Measurements from ENCODE around the gene DNAJC1.

Gene DNAJC1

DNA sequence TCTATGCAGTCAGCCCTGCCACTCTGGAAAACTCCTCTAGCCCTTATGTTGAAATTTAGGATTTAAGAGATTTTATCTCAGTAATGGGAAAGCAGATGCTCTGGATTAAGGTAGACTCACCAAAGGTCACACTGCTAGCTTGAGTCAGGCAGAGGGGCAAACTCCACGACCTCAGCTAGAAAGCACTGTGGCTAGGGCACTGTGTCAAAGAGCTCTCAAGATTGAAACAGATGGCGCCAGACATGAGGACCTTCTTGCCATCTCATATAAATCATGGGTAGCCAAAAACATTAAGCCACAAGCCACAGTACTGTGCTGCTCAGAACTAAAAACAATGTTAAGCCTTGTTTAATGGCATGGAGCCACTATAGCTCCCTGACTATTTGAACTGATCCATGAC lies 188.7 kb downstream of the DNAJC1 start:
- in situ Hi-C loops (cut with HindIII; ENCODE audit: low sequenced_read_pairs), result no loop called here
- DNase-seq (ENCODE audit: low read depth, low spot score), result no peak
- TF ChIP-seq, protein P1, sequence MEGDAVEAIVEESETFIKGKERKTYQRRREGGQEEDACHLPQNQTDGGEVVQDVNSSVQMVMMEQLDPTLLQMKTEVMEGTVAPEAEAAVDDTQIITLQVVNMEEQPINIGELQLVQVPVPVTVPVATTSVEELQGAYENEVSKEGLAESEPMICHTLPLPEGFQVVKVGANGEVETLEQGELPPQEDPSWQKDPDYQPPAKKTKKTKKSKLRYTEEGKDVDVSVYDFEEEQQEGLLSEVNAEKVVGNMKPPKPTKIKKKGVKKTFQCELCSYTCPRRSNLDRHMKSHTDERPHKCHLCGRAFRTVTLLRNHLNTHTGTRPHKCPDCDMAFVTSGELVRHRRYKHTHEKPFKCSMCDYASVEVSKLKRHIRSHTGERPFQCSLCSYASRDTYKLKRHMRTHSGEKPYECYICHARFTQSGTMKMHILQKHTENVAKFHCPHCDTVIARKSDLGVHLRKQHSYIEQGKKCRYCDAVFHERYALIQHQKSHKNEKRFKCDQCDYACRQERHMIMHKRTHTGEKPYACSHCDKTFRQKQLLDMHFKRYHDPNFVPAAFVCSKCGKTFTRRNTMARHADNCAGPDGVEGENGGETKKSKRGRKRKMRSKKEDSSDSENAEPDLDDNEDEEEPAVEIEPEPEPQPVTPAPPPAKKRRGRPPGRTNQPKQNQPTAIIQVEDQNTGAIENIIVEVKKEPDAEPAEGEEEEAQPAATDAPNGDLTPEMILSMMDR (IDR thresholded peaks at IDR 0.05; ENCODE audit: low read depth, low read length), result no peak
- H3K4me3 ChIP-seq (ENCODE audit: low read depth, low read length), result no peak overlapping the region

DNA sequence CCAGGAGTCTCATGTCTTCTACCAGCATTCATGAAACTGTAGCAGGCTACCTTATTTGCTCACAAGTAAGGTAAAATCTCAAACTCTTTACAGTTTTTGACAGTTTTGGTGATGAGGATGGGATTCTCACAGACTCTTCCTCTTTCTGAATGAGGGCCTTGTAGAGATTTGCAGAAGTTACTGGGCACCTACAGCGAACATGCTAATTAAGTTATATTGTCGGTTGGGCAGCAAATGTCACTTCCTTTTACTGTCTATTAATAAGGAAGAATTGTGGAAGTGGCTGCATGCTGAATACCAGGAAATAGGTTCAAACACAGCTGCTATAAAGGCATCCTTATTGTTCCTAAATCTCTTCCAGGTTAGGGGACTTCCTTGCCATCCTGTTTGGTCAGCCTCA lies 189.6 kb downstream of the DNAJC1 start:
- H3K4me3 ChIP-seq (ENCODE audit: low read depth, low read length), result no peak overlapping the region
- in situ Hi-C loops (cut with HindIII; ENCODE audit: low sequenced_read_pairs), result no loop called here
- TF ChIP-seq, protein P1 (IDR thresholded peaks at IDR 0.05; ENCODE audit: low read depth, low read length), result no peak
- no peak for DNase-seq (ENCODE audit: low read depth, low spot score)

DNA sequence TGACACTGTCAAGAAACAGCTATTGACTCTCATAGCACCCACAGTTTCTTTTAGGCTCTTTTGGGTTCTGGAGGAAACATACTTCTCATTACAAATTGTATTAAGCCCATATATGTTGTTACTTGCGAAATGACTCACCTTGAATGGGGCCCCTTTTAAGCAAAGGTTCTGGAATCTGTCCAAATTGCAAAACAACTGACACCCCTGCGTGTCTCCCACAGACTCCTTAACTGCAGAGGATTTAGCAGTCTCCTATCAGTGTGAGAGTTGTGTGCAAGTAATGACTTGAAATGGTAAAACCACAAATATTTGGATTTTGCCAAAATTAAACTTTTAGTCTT lies 192.3 kb downstream of the DNAJC1 start:
- in situ Hi-C loops (cut with HindIII; ENCODE audit: low sequenced_read_pairs), result no loop called here
- no peak for DNase-seq (ENCODE audit: low read depth, low spot score)
- no peak overlapping the region for H3K4me3 ChIP-seq (ENCODE audit: low read depth, low read length)
- TF ChIP-seq, protein P1 (IDR thresholded peaks at IDR 0.05; ENCODE audit: low read depth, low read length), result no peak

DNA sequence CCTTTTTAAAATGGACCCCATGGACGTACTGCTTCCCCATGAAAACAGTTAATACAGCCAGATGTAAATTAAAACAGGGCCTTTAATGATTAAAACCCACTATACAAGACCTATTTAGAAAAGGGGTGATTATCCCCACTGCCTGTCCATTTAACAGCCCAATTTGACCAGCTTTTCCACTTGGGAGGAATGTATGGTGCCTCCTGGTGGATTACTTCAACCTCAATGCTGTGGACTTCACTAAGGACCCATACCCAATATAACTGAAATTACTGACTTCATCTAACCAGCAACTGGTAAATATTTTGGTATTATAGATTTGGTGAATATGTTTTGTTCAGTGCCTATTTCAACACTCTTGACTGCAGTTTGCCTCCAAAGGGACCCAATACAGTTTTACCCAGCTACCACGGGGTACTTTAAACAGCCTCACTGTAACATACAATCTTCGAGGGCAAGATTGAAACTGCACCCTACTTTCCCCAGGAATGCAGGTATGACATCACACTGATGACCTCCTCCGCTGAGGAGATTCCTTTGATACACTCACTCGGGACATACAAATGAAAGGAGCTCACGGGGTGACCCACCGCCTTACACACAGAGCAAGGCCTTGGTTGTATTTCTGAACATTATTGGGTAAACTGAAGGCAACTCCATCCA lies 192.8 kb downstream of the DNAJC1 start:
- no peak for DNase-seq (ENCODE audit: low read depth, low spot score)
- TF ChIP-seq, protein P1 (IDR thresholded peaks at IDR 0.05; ENCODE audit: low read depth, low read length), result no peak
- in situ Hi-C loops (cut with HindIII; ENCODE audit: low sequenced_read_pairs), result no loop called here
- no peak overlapping the region for H3K4me3 ChIP-seq (ENCODE audit: low read depth, low read length)

DNA sequence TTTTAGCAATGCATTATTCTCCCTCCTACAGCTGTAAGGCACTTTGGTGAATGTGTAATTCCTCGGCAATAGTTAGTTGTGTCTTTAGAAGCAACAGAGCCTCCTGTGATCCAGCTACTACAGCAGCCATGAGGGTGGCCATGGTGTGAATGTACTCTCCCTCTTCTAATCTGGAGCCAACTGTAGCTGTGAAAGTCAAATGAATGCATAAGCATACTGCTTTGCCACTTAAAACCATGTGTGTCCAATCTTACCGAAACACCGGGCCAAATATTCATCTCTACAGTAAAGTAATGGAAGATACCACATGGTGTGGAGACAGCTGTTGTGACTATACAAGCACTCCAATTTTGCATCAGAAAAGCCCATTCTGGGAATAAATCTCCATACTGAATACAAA lies 195.0 kb downstream of the DNAJC1 start:
- no peak for DNase-seq (ENCODE audit: low read depth, low spot score)
- in situ Hi-C loops (cut with HindIII; ENCODE audit: low sequenced_read_pairs), result no loop called here

DNA sequence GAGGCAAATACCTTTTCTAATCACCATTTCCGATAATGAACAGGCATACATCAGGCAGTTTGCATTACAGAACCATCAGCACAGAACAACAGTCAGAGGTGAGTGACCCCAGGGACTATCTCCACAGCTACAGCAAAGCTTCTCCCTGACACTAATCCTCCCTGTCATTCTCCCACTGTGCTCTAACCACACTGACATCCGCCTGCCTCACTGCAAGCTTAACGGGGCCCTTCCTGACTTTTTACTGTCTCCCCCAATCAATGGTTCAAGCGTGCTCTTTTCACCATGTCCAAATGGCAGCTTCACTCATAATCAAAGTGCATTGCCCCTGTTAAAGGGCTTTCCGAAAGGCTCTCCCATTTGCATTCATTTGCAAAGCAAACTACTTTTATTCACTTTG lies 196.3 kb downstream of the DNAJC1 start:
- H3K4me3 ChIP-seq (ENCODE audit: low read depth, low read length), result no peak overlapping the region
- no peak for DNase-seq (ENCODE audit: low read depth, low spot score)
- TF ChIP-seq, protein P1 (IDR thresholded peaks at IDR 0.05; ENCODE audit: low read depth, low read length), result no peak
- in situ Hi-C loops (cut with HindIII; ENCODE audit: low sequenced_read_pairs), result no loop called here

More for the DNA sequence above, 195.0 kb downstream of the DNAJC1 start:
- no peak overlapping the region for H3K4me3 ChIP-seq (ENCODE audit: low read depth, low read length)
- TF ChIP-seq, protein P1 (IDR thresholded peaks at IDR 0.05; ENCODE audit: low read depth, low read length), result no peak
